ENCODE measurements around the gene CYP2C18.
"Not testable (repeated sequence)": the region's sequence is repeated elsewhere in the genome, so short reads cannot be mapped to it uniquely, and the experiment has no call there.

Gene CYP2C18

GRCh38 chr10:94747838-94748237, 64.3 kb downstream of the CYP2C18 start:
- DNase-seq = no peak

DNA sequence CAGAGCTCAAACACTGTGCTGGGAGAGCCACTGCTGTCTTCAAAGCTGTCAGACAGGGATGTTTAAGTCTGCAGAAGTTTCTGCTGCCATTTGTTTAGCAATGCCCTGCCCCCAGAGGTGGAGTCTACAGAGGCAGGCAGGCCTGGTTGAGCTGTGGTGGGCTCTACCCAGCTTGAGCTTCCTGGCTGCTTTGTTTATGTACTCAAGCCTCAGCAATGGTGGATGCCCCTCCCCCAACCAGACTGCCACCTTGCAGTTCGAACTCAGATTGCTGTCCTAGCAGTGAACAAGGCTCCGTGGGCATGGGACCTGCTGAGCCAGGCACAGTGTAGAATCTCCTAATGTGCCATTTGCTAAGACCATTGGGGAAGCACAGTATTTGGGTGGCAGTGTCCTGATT, 74.4 kb downstream of the CYP2C18 start:
- no peak for DNase-seq

GRCh38 chr10:94760586-94761178, 77.2 kb downstream of the CYP2C18 start:
- no peak for DNase-seq

- DNase-seq = no peak
Measured at GRCh38 chr10:94762393-94762792, 78.9 kb downstream of the CYP2C18 start, which contains the start of gene CYP2C19. TSS of gene CYP2C19 (plus strand) at chr10:94762681. CDS start at chr10:94762706, 25 bp downstream.

GRCh38 chr10:94775425-94775824, 91.9 kb downstream of the CYP2C18 start:
- not testable (repeated sequence) for DNase-seq

DNA sequence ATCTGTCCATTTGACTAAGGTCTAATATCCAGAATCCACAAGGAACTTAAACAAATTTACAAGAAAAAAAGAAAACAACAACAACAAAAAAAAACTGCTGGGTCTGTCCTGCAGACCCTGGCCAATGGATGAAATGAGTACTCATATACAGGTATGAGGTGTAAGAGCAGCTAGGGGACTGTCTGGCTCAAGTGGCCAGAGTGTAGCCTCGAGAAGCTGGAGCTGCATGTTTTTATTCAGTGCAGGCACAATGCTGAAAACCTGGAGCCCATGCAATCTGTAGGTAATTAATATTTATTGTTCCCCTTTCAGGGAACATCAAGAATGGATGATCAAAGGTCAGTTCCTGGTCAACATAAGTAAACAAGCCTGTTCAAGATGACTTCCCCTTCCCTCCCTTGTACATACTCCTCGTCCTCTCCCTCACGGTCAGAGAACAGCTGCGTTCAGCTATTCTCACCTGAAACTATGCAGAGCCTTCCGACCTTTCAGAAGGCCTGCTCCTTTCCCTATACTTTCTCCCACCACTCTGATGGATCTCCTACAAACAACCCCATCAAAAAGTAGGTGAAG, 94.4 kb downstream of the CYP2C18 start:
- DNase-seq = no peak

GRCh38 chr10:94780844-94781243, 97.3 kb downstream of the CYP2C18 start:
- DNase-seq = no peak

DNA sequence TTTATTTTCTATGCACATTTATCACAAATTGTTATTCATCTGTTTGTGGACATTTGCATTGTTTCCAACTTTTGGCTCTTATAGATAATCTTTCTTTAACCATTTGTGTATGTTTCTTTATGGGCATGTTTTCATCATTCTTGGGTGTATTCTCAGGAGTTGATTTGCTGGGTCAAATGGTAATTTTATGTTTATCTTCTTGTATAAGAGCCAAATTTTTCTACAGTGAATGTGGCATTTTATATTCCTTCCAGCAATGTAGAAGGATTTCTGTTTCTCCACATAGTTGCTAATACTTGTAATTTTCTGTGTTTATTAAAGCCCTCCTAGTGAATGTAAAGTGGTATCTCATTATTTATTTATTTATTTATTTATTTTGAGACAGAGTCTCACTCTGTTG, 100.7 kb downstream of the CYP2C18 start:
- no peak for DNase-seq

GRCh38 chr10:94785211-94785610, 101.7 kb downstream of the CYP2C18 start:
- DNase-seq = no peak
